WTC11 (cell line): ENCODE results near the gene PDE4B. TPM values are rescaled to one million over a fixed set of nuclear protein-coding genes. Genes with fewer than 3 reads are reported as not detected.

ENCODE experiments used
- ATAC-seq: fragments of 200-7000 bp; cut with Tn5 transposase; 2 replicates; pipeline ENCODE4 v1.10.0; 2021; ENCODE audit warnings: mild to moderate bottlenecking, moderate library complexity
- CTCF ChIA-PET: fragments of 300-600 bp; sonication (Branson Sonifier 250); formaldehyde crosslinking; loops from one replicate; lab custom pipeline; 2021; ENCODE audit warnings: antibody characterized with exemption; lab: Charles Lee
- POLR2A ChIA-PET: fragments of 350-600 bp; sonication (Branson Sonifier 250); formaldehyde crosslinking; loops from one replicate; lab custom pipeline; 2021; ENCODE audit warnings: antibody characterized with exemption; lab: Charles Lee
- DNase-seq: peaks from one replicate; pipeline ENCODE4 v3.0.0; 2021; ENCODE audit warnings: low spot score
- H3K27ac Mint-ChIP-seq: 2 replicates; pipeline ENCODE4 v1.8.0; 2021; ENCODE audit warnings: mixed read lengths
- H3K27me3 Mint-ChIP-seq: 2 replicates; pipeline ENCODE4 v1.8.0; 2021; ENCODE audit warnings: low read depth, mild to moderate bottlenecking, moderate library complexity, mixed read lengths
- H3K36me3 Mint-ChIP-seq: 2 replicates; pipeline ENCODE4 v1.8.0; 2021; ENCODE audit warnings: mixed read lengths
- H3K4me1 Mint-ChIP-seq: 2 replicates; pipeline ENCODE4 v1.8.0; 2022; ENCODE audit warnings: mixed read lengths
- H3K4me3 Mint-ChIP-seq: 2 replicates; pipeline ENCODE4 v1.8.0; 2021; ENCODE audit warnings: mild to moderate bottlenecking, moderate library complexity, mixed read lengths
- H3K9me3 Mint-ChIP-seq: 2 replicates; pipeline ENCODE4 v1.8.0; 2021; ENCODE audit warnings: mixed read lengths
- ARID4B ChIP-seq: sonication (generic); formaldehyde crosslinking; IDR thresholded peaks from 2 replicates; pipeline ENCODE4 v1.8.0; 2023; ENCODE audit warnings: missing genetic modification reagents, mild to moderate bottlenecking, borderline replicate concordance
- ATF3 ChIP-seq: sonication (generic); formaldehyde crosslinking; conservative IDR thresholded peaks from 2 replicates; pipeline ENCODE4 v1.8.1; 2022; ENCODE audit warnings: mild to moderate bottlenecking, missing genetic modification reagents
- CBFB ChIP-seq: sonication (generic); formaldehyde crosslinking; IDR thresholded peaks from 2 replicates; pipeline ENCODE4 v1.8.1; 2022; ENCODE audit warnings: mild to moderate bottlenecking, low read depth, missing genetic modification reagents
- CREB1 ChIP-seq: sonication (generic); formaldehyde crosslinking; IDR thresholded peaks from 2 replicates; pipeline ENCODE4 v1.8.0; 2023; ENCODE audit warnings: mild to moderate bottlenecking, missing genetic modification reagents
- CTCF ChIP-seq: fragments of 200-600 bp; IDR thresholded peaks from 2 replicates; pipeline ENCODE4 v1.8.0; 2022; ENCODE audit warnings: antibody characterized with exemption
- EMX1 ChIP-seq: fragments of 250-450 bp; sonication (Bioruptor Pico); IDR thresholded peaks from 2 replicates; pipeline ENCODE4 v1.8.0; 2021; ENCODE audit warnings: mild to moderate bottlenecking
- GTF2I ChIP-seq: fragments of 250-450 bp; sonication (Bioruptor Pico); conservative IDR thresholded peaks from 2 replicates; pipeline ENCODE4 v1.4.0; 2021; ENCODE audit warnings: mild to moderate bottlenecking
- IRF1 ChIP-seq: sonication (generic); formaldehyde crosslinking; IDR thresholded peaks from 2 replicates; pipeline ENCODE4 v1.8.0; 2023; ENCODE audit warnings: missing genetic modification reagents
- JUN ChIP-seq: sonication (generic); formaldehyde crosslinking; IDR thresholded peaks from 2 replicates; pipeline ENCODE4 v1.8.0; 2023; ENCODE audit warnings: mild to moderate bottlenecking, missing genetic modification reagents
- MAX ChIP-seq: sonication (generic); formaldehyde crosslinking; IDR thresholded peaks from 2 replicates; pipeline ENCODE4 v1.8.0; 2022; ENCODE audit warnings: mild to moderate bottlenecking, missing genetic modification reagents
- NR1H2 ChIP-seq: sonication (generic); formaldehyde crosslinking; IDR thresholded peaks from 2 replicates; pipeline ENCODE4 v1.9.0; 2021; ENCODE audit warnings: mild to moderate bottlenecking, moderate library complexity, missing genetic modification reagents
- NR3C1 ChIP-seq: sonication (generic); formaldehyde crosslinking; conservative IDR thresholded peaks from 2 replicates; pipeline ENCODE4 v1.8.1; 2023; ENCODE audit warnings: low read depth, mild to moderate bottlenecking, missing genetic modification reagents
- TEAD1 ChIP-seq: sonication (generic); formaldehyde crosslinking; IDR thresholded peaks from 2 replicates; pipeline ENCODE4 v1.8.0; 2022; ENCODE audit warnings: mild to moderate bottlenecking, missing genetic modification reagents
- USF1 ChIP-seq: sonication (generic); formaldehyde crosslinking; IDR thresholded peaks from 2 replicates; pipeline ENCODE4 v1.8.0; 2022; ENCODE audit warnings: mild to moderate bottlenecking, missing genetic modification reagents
- USF2 ChIP-seq: sonication (generic); formaldehyde crosslinking; IDR thresholded peaks from 2 replicates; pipeline ENCODE4 v1.8.1; 2023; ENCODE audit warnings: mild to moderate bottlenecking, missing genetic modification reagents, moderate library complexity
- ZBTB43 ChIP-seq: sonication (generic); formaldehyde crosslinking; IDR thresholded peaks from 2 replicates; pipeline ENCODE4 v1.8.1; 2023; ENCODE audit warnings: mild to moderate bottlenecking, missing genetic modification reagents
- ZMAT4 ChIP-seq: fragments of 250-450 bp; sonication (Bioruptor Pico); IDR thresholded peaks from 2 replicates; pipeline ENCODE4 v1.9.0; 2021; ENCODE audit warnings: mild to moderate bottlenecking
- ZNF232 ChIP-seq: sonication (generic); formaldehyde crosslinking; IDR thresholded peaks from 2 replicates; pipeline ENCODE4 v1.8.0; 2022; ENCODE audit warnings: mild to moderate bottlenecking, missing genetic modification reagents
- ZNF263 ChIP-seq: sonication (generic); formaldehyde crosslinking; IDR thresholded peaks from 2 replicates; pipeline ENCODE4 v1.8.1; 2022; ENCODE audit warnings: low read depth, mild to moderate bottlenecking, moderate library complexity, missing genetic modification reagents
- ZNF281 ChIP-seq: sonication (generic); formaldehyde crosslinking; IDR thresholded peaks from 2 replicates; pipeline ENCODE4 v1.8.0; 2023; ENCODE audit warnings: mild to moderate bottlenecking, missing genetic modification reagents
- ZNF671 ChIP-seq: fragments of 250-450 bp; sonication (Bioruptor Pico); IDR thresholded peaks from 2 replicates; pipeline ENCODE4 v1.8.0; 2021; ENCODE audit warnings: mild to moderate bottlenecking
- total RNA-seq: library from RNA; stranded (reverse); gene quantifications from 3 replicates; pipeline ENCODE4 v1.2.3, GENCODE V29; 2021

Gene PDE4B
- total RNA-seq, 1 experiment from 2014 or later: 8.0 TPM

- no peaks in the 10 kb centered on the region for H3K9me3 Mint-ChIP-seq
- H3K27me3 Mint-ChIP-seq: no peaks in the 10 kb centered on the region
- CTCF ChIA-PET: no interaction called here
- POLR2A ChIA-PET: no interaction called here
- no peak for TF ChIP-seq GTF2I (CRISPR knock-in tag)
- TF ChIP-seq ZNF263: no peak
- no peak for TF ChIP-seq MAX (CRISPR knock-in tag)
- TF ChIP-seq ARID4B (CRISPR knock-in tag): no peak
- TF ChIP-seq ATF3 (CRISPR knock-in tag): no peak
- no peak for TF ChIP-seq ZNF281 (CRISPR knock-in tag)
- TF ChIP-seq ZBTB43 (CRISPR knock-in tag): no peak
- TF ChIP-seq, all 79 proteins: peak for 0
- Mint-ChIP-seq H3K36me3 (no peaks in the 10 kb centered on the region), H3K27ac (no peak overlapping the region), H3K4me3 (no peak overlapping the region), H3K4me1 (no peaks in the 10 kb centered on the region)
- DNase-seq: no peak
- ATAC-seq: no peak
Observed at GRCh38 chr1:66088787-66089186, 296.1 kb downstream of the PDE4B start.

GRCh38 chr1:66090859-66091457, 298.3 kb downstream of the PDE4B start:
- ChIA-PET CTCF (no interaction called here), POLR2A (no interaction called here)
- Mint-ChIP-seq H3K27ac (no peak overlapping the region), H3K4me1 (no peaks in the 10 kb centered on the region), H3K9me3 (no peaks in the 10 kb centered on the region), H3K27me3 (no peaks in the 10 kb centered on the region), H3K4me3 (no peak overlapping the region), H3K36me3 (no peaks in the 10 kb centered on the region)
- ATAC-seq (no peak), DNase-seq (no peak)
- no peak for TF ChIP-seq USF2
- TF ChIP-seq EMX1 (CRISPR knock-in tag): no peak
- TF ChIP-seq ZNF671 (CRISPR knock-in tag): no peak
- no peak for TF ChIP-seq CREB1 (CRISPR knock-in tag)
- no peak for TF ChIP-seq JUN (CRISPR knock-in tag)
- no peak for TF ChIP-seq USF1 (CRISPR knock-in tag)
- no peak for TF ChIP-seq TEAD1 (CRISPR knock-in tag)
- no peak for TF ChIP-seq NR1H2 (CRISPR knock-in tag)
- no peak for TF ChIP-seq IRF1 (CRISPR knock-in tag)
- TF ChIP-seq CTCF: no peak
- no peak for TF ChIP-seq ZMAT4 (CRISPR knock-in tag)
- no peak for TF ChIP-seq CBFB
- no peak for TF ChIP-seq MAX (CRISPR knock-in tag)
- no peak for TF ChIP-seq NR3C1
- TF ChIP-seq ZNF232 (CRISPR knock-in tag): no peak
